ENCODE data around the gene ZNF555.

ZNF555 gene

DNA sequence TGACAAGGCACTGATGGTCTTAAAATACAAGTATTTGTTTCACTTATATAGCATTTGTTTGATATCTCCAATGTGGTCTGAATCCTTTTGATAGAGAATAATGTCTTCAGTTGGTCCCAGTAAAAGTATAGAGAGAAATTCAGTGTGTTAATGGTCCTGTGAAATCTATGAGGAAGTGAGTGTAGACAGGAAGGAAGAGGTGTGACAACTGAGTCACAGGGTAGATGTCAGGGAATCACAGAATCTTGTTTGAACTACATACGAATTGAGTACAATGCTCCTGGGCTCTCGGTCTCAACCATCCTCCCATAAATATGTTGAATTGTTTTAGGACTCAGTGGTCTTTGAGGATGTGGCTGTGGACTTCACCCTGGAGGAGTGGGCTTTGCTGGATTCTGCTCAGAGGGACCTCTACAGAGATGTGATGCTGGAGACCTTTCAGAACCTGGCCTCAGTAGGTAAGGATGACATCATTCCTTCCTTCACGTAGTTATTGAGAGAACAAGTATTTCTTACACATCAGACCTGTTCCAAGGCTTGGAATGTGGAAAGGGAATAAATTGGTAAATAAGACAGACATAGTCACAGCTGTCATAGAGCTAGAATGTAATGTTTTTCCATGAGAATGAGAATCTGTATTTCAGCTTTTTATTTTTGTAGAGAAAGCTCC is 9.1 kb downstream of the ZNF555 start:
- Histone ChIP-seq H3K9me3 (peaks cover 37% of the 10 kb centered on the region), H3K27me3 (no peaks in the 10 kb centered on the region), H3K4me3 (ENCODE audit: low read depth in 1 of 2, low read length in 1 of 2) (no peak overlapping the region), H3K4me1 (ENCODE audit: control insufficient read depth in 1 of 2, insufficient read depth in 1 of 2, low read depth in 1 of 2, low read length in 1 of 2) (no peaks in the 10 kb centered on the region), H3K36me3 (peaks cover 11% of the 10 kb centered on the region), H3K27ac (no peak overlapping the region)
- TF ChIP-seq, protein P1, sequence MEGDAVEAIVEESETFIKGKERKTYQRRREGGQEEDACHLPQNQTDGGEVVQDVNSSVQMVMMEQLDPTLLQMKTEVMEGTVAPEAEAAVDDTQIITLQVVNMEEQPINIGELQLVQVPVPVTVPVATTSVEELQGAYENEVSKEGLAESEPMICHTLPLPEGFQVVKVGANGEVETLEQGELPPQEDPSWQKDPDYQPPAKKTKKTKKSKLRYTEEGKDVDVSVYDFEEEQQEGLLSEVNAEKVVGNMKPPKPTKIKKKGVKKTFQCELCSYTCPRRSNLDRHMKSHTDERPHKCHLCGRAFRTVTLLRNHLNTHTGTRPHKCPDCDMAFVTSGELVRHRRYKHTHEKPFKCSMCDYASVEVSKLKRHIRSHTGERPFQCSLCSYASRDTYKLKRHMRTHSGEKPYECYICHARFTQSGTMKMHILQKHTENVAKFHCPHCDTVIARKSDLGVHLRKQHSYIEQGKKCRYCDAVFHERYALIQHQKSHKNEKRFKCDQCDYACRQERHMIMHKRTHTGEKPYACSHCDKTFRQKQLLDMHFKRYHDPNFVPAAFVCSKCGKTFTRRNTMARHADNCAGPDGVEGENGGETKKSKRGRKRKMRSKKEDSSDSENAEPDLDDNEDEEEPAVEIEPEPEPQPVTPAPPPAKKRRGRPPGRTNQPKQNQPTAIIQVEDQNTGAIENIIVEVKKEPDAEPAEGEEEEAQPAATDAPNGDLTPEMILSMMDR (IDR thresholded peaks at IDR 0.05), result no peak

DNA sequence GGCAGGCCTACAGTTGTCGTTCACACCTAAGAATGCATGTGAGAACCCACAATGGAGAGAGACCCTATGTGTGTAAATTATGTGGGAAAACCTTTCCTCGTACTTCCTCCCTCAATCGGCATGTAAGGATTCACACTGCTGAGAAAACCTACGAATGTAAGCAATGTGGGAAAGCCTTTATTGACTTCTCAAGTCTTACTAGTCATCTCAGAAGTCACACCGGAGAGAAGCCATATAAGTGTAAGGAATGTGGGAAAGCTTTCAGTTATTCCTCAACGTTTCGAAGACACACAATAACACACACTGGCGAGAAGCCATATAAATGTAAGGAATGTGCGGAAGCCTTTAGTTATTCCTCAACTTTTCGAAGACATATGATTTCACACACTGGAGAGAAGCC is 11.3 kb downstream of the ZNF555 start:
- Histone ChIP-seq H3K36me3 (peaks cover 11% of the 10 kb centered on the region), H3K27ac (no peak overlapping the region), H3K27me3 (no peaks in the 10 kb centered on the region), H3K4me1 (ENCODE audit: control insufficient read depth in 1 of 2, insufficient read depth in 1 of 2, low read depth in 1 of 2, low read length in 1 of 2) (no peaks in the 10 kb centered on the region), H3K9me3 (peaks cover 37% of the 10 kb centered on the region), H3K4me3 (ENCODE audit: low read depth in 1 of 2, low read length in 1 of 2) (no peak overlapping the region)
- TF ChIP-seq, protein P1 (IDR thresholded peaks at IDR 0.05), result no peak

DNA sequence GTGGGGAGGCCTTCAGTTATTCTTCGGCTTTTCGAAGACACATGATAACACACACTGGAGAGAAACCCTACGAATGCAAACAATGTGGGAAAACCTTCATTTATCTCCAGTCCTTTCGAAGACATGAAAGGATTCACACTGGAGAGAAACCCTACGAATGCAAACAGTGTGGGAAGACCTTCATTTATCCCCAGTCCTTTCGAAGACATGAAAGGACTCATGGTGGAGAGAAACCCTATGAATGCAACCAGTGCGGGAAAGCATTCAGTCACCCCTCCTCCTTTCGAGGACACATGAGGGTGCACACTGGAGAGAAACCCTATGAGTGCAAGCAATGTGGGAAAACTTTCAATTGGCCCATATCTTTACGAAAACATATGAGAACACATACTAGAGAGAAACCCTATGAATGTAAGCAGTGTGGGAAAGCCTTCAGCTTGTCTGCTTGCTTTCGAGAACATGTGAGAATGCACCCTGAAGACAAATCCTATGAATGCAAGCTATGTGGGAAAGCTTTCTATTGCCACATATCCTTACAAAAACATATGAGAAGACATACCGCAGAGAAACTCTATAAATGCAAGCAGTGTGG is 11.8 kb downstream of the ZNF555 start:
- Histone ChIP-seq H3K4me1 (ENCODE audit: control insufficient read depth in 1 of 2, insufficient read depth in 1 of 2, low read depth in 1 of 2, low read length in 1 of 2) (no peaks in the 10 kb centered on the region), H3K36me3 (peaks cover 11% of the 10 kb centered on the region), H3K4me3 (ENCODE audit: low read depth in 1 of 2, low read length in 1 of 2) (no peak overlapping the region), H3K9me3 (peaks cover 37% of the 10 kb centered on the region), H3K27me3 (no peaks in the 10 kb centered on the region), H3K27ac (no peak overlapping the region)
- TF ChIP-seq, protein P1 (IDR thresholded peaks at IDR 0.05), result no peak

DNA sequence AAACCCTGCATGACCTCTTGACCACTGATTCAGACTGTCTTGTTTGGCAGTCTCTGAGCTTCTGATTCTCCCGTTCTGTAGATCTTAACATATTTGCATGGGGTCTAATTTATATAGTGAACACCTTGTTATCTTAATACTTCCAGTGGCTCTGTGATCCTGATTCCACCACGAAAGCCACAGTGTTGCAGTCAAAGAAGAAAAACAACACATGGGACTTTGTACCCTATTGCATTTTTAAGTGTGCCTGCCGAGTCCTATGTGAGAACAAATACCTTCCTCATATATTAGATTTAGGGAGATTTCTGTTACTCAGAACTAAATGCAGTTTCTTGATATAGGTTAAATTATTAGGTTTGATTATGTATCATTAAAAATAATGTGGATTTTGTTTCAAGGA is 13.6 kb downstream of the ZNF555 start:
- TF ChIP-seq, protein P1 (IDR thresholded peaks at IDR 0.05), result no peak
- H3K36me3 ChIP-seq, result peaks cover 11% of the 10 kb centered on the region
- H3K4me3 ChIP-seq (ENCODE audit: low read depth in 1 of 2, low read length in 1 of 2), result no peak overlapping the region
- H3K27ac ChIP-seq, result no peak overlapping the region
- no peaks in the 10 kb centered on the region for H3K27me3 ChIP-seq
- no peaks in the 10 kb centered on the region for H3K4me1 ChIP-seq (ENCODE audit: control insufficient read depth in 1 of 2, insufficient read depth in 1 of 2, low read depth in 1 of 2, low read length in 1 of 2)
- peaks cover 35% of the 10 kb centered on the region for H3K9me3 ChIP-seq

DNA sequence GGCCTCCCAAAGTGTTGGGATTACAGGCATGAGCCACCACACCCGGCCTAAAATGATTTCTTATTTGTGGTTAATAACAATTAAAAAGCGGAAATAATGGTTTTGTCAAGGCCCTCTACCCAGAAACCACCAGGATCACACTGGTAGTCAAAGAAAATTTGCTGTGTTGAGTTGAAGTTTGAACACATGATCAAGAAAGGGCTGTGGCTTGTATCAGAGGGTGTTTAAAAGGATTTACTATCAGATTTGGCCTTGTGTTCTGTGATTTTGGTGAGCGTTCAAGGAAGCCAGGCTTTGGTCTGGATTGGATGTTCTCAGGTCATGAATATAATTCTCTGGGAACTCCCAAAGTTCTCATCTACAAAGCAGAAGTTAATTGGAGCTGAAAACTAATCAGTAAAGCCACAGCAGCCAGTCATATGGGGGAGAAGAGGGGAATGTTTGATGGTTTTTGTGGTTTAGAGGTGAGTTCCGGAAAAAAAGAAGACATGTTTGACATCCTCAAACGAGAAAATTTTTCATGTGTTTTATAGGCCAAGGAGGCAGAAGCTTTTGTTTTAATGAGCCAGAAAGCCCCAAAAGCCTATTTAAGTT is 15.3 kb downstream of the ZNF555 start:
- no peak overlapping the region for H3K27ac ChIP-seq
- H3K4me1 ChIP-seq (ENCODE audit: control insufficient read depth in 1 of 2, insufficient read depth in 1 of 2, low read depth in 1 of 2, low read length in 1 of 2), result no peaks in the 10 kb centered on the region
- H3K4me3 ChIP-seq (ENCODE audit: low read depth in 1 of 2, low read length in 1 of 2), result no peak overlapping the region
- TF ChIP-seq, protein P1 (IDR thresholded peaks at IDR 0.05), result no peak
- peaks cover 11% of the 10 kb centered on the region for H3K36me3 ChIP-seq
- H3K9me3 ChIP-seq, result peaks cover 24% of the 10 kb centered on the region
- no peaks in the 10 kb centered on the region for H3K27me3 ChIP-seq

All from neutrophil (primary cell).